DND-41 (cell line): ENCODE data around the gene PTPN7.

Experiments used
- EZH2 ChIP-seq: IDR thresholded peaks from 3 replicates; pipeline ENCODE4 v1.6.1; 2012; ENCODE audit warnings: borderline replicate concordance, low read depth, mild to moderate bottlenecking, moderate library complexity, low read length, inconsistent platforms; ENCODE audit not compliant: severe bottlenecking
- TF ChIP-seq, protein P1 (sequence below): IDR thresholded peaks from 2 replicates; pipeline ENCODE4 v1.5.1; 2012; ENCODE audit warnings: borderline replicate concordance, low read length, moderate library complexity, mild to moderate bottlenecking; ENCODE audit not compliant: poor library complexity, severe bottlenecking; ENCODE audit errors: extremely low read depth

DNA sequence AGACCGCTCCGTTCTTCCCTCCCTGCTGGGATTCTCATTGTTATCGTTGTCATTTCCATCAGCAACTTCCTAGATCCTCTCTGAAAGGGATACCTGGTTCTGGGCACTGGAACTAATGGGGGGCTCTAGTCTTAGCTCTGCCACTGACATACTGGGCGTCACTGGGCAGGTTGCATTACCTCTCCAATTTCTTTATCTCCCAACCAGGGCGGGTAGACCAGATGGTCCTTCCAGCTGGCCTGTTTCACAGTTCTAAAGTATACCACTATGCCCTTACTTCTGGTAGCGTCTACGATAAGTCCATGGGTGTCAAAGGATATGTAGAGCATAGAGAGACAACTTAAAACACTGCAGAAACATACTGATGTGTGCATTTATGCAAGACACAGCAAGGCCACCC, 36.3 kb downstream of the PTPN7 start:
- no peak for TF ChIP-seq EZH2
- TF ChIP-seq, protein P1, sequence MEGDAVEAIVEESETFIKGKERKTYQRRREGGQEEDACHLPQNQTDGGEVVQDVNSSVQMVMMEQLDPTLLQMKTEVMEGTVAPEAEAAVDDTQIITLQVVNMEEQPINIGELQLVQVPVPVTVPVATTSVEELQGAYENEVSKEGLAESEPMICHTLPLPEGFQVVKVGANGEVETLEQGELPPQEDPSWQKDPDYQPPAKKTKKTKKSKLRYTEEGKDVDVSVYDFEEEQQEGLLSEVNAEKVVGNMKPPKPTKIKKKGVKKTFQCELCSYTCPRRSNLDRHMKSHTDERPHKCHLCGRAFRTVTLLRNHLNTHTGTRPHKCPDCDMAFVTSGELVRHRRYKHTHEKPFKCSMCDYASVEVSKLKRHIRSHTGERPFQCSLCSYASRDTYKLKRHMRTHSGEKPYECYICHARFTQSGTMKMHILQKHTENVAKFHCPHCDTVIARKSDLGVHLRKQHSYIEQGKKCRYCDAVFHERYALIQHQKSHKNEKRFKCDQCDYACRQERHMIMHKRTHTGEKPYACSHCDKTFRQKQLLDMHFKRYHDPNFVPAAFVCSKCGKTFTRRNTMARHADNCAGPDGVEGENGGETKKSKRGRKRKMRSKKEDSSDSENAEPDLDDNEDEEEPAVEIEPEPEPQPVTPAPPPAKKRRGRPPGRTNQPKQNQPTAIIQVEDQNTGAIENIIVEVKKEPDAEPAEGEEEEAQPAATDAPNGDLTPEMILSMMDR: no peak
